PC-9 (cell line): ENCODE data around the gene IL4R. TPM values are rescaled to one million over a fixed set of nuclear protein-coding genes. Genes with fewer than 3 reads are reported as not detected.
"Not testable (repeated sequence)": the region's sequence is repeated elsewhere in the genome, so short reads cannot be mapped to it uniquely, and the experiment has no call there.

Experiments
- BruUV-seq: library from RNA; stranded (reverse); fragments of 400-500 nt; replicated peaks from 2 replicates; lab custom pipeline; 2021; lab: Mats Ljungman, UMichigan
- CTCF ChIA-PET: fragments of 300-600 bp; sonication (Branson Sonifier 250); formaldehyde crosslinking; loops from one replicate; lab custom pipeline; 2022; ENCODE audit warnings: antibody characterized with exemption; lab: Charles Lee
- POLR2A ChIA-PET: fragments of 300-600 bp; sonication (Branson Sonifier 250); formaldehyde crosslinking; loops from one replicate; lab custom pipeline; 2022; ENCODE audit warnings: antibody characterized with exemption; ENCODE audit not compliant: unreplicated experiment; lab: Charles Lee
- DNase-seq, 2 experiments: peaks; one replicate each; pipeline versions ENCODE4 v3.0.0 to v3.0.0-alpha.2; 2015 to 2022; ENCODE audit warnings: mixed read lengths in 1 of 2
- H2AFZ ChIP-seq: fragments of 200-600 bp; sonication (generic); 2 replicates; pipeline ENCODE4 v1.8.1; 2017; ENCODE audit warnings: antibody characterized with exemption
- H3F3A ChIP-seq: fragments of 200-600 bp; sonication (generic); 2 replicates; pipeline ENCODE4 v1.8.1; 2017; ENCODE audit warnings: antibody characterized with exemption, mild to moderate bottlenecking, low read depth; ENCODE audit not compliant: insufficient read depth
- H3K27ac ChIP-seq: fragments of 200-600 bp; sonication (generic); 2 replicates; pipeline ENCODE4 v1.6.1; 2016; ENCODE audit warnings: mixed run types
- H3K27me3 ChIP-seq: fragments of 200-600 bp; sonication (generic); 2 replicates; pipeline ENCODE4 v1.6.1; 2016; ENCODE audit warnings: low read depth, mixed run types; ENCODE audit not compliant: insufficient read depth
- H3K36me3 ChIP-seq: fragments of 200-600 bp; sonication (generic); 2 replicates; pipeline ENCODE4 v1.6.1; 2016; ENCODE audit warnings: low read depth, mixed run types
- H3K4me1 ChIP-seq: fragments of 200-600 bp; sonication (generic); replicated peaks from 2 replicates; pipeline ENCODE4 v1.6.1; 2016; ENCODE audit warnings: mixed run types; ENCODE audit not compliant: insufficient read depth
- H3K4me2 ChIP-seq: fragments of 200-600 bp; sonication (generic); 2 replicates; pipeline ENCODE4 v1.6.1; 2017; ENCODE audit warnings: mixed run types
- H3K4me3 ChIP-seq: fragments of 200-600 bp; sonication (generic); 2 replicates; pipeline ENCODE4 v1.6.1; 2016; ENCODE audit warnings: mixed run types
- H3K79me2 ChIP-seq: fragments of 200-600 bp; sonication (generic); 2 replicates; pipeline ENCODE4 v1.6.1; 2017; ENCODE audit warnings: low read depth, mixed run types
- H3K9me2 ChIP-seq: fragments of 200-600 bp; sonication (generic); 2 replicates; pipeline ENCODE4 v1.8.1; 2017; ENCODE audit warnings: mild to moderate bottlenecking; ENCODE audit not compliant: insufficient read depth
- H3K9me3 ChIP-seq: fragments of 200-600 bp; sonication (generic); 2 replicates; pipeline ENCODE4 v1.8.1; 2016; ENCODE audit warnings: low read depth; ENCODE audit not compliant: insufficient read depth
- H4K20me1 ChIP-seq: fragments of 200-600 bp; sonication (generic); 2 replicates; pipeline ENCODE4 v1.8.1; 2017; ENCODE audit not compliant: insufficient read depth
- EZH2 ChIP-seq: fragments of 200-600 bp; sonication (generic); IDR thresholded peaks from 2 replicates; pipeline ENCODE4 v1.8.0; 2017; ENCODE audit warnings: antibody characterized with exemption, low read depth
- intact Hi-C: fragments of 100-400 bp; cut with micrococcal nuclease; formaldehyde crosslinking; loops from one replicate; pipeline ENCODE4 v1.10.0; 2022; ENCODE audit not compliant: unreplicated experiment
- total RNA-seq: library from RNA; stranded (reverse); gene quantifications from 2 replicates; pipeline ENCODE4 v1.2.3, GENCODE V29; 2021
- TF ChIP-seq, protein P1 (sequence below): fragments of 200-600 bp; sonication (generic); conservative IDR thresholded peaks from 2 replicates; pipeline ENCODE4 v1.6.1; 2017; ENCODE audit warnings: mixed run types, antibody characterized with exemption, mild to moderate bottlenecking, moderate library complexity

IL4R gene
- total RNA-seq, 1 experiment from 2014 or later: 76.5 TPM

DNA sequence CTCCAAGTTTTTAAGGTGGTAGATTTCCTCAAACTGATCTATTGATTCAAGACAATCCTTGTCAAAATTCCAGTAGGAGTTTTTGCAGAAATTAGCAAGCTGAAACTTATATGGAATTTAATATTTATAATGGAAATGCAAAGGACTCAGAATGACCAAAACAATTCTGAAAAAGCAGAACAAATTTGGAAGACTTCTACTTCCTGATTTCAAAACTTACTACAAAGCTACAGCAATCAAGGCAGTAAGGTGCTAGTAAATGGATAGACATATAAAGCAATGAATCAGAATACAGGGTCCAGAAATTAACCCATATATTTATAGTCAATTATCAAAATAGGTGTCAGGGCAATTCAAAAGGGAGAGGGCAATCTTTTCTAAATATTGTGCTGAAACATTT lies 76.4 kb downstream of the IL4R start:
- ChIA-PET CTCF (no interaction called here), POLR2A (no interaction called here)
- Histone ChIP-seq H3K9me2 (no peaks in the 10 kb centered on the region), H3F3A (no peaks in the 10 kb centered on the region), H2AFZ (no peak overlapping the region), H3K36me3 (no peaks in the 10 kb centered on the region), H3K4me3 (no peak overlapping the region), H3K27me3 (peaks cover 72% of the 10 kb centered on the region), H3K9me3 (no peaks in the 10 kb centered on the region; the same call in 1 of the 2 replicates), H3K79me2 (no peaks in the 10 kb centered on the region), H4K20me1 (no peaks in the 10 kb centered on the region), H3K4me1 (no peaks in the 10 kb centered on the region), H3K4me2 (no peak overlapping the region), H3K27ac (no peak overlapping the region)
- TF ChIP-seq EZH2: no peak
- TF ChIP-seq, protein P1, sequence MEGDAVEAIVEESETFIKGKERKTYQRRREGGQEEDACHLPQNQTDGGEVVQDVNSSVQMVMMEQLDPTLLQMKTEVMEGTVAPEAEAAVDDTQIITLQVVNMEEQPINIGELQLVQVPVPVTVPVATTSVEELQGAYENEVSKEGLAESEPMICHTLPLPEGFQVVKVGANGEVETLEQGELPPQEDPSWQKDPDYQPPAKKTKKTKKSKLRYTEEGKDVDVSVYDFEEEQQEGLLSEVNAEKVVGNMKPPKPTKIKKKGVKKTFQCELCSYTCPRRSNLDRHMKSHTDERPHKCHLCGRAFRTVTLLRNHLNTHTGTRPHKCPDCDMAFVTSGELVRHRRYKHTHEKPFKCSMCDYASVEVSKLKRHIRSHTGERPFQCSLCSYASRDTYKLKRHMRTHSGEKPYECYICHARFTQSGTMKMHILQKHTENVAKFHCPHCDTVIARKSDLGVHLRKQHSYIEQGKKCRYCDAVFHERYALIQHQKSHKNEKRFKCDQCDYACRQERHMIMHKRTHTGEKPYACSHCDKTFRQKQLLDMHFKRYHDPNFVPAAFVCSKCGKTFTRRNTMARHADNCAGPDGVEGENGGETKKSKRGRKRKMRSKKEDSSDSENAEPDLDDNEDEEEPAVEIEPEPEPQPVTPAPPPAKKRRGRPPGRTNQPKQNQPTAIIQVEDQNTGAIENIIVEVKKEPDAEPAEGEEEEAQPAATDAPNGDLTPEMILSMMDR: no peak
- intact Hi-C loops: no loop called here
- BruUV-seq: no TSS peak
- DNase-seq: no peak

DNA sequence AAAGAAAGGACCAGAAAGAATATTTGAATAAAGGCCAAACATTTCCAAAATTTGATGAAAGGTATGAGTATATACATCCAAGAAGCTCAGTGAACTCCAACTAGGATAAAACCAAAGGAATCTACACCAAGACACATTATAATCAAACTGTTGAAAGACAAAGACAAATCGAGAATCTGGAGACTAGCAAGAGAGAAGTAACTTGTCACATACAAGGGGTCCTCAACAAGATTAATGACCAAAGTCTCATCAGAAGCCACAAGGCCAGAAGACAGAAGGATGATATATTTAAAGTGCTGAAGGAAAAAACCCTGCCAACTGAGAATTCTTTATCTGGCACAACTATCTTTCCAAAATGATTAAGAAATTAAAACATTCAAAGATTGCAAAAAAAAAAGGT lies 78.9 kb downstream of the IL4R start:
- no TSS peak for BruUV-seq
- no peaks in the 10 kb centered on the region for H3K4me1 ChIP-seq
- intact Hi-C loops: no loop called here
- H3K4me2 ChIP-seq: no peak overlapping the region
- no peak overlapping the region for H3K27ac ChIP-seq
- no peaks in the 10 kb centered on the region for H3F3A ChIP-seq
- no peaks in the 10 kb centered on the region for H3K9me2 ChIP-seq
- no peaks in the 10 kb centered on the region for H3K79me2 ChIP-seq
- TF ChIP-seq, protein P1: no peak
- TF ChIP-seq EZH2: no peak
- no peaks in the 10 kb centered on the region for H3K36me3 ChIP-seq
- POLR2A ChIA-PET: no interaction called here
- DNase-seq: no peak
- H3K27me3 ChIP-seq: peaks cover 56% of the 10 kb centered on the region
- no peak overlapping the region for H2AFZ ChIP-seq
- no peak overlapping the region for H3K4me3 ChIP-seq
- no peaks in the 10 kb centered on the region for H4K20me1 ChIP-seq
- H3K9me3 ChIP-seq: no peaks in the 10 kb centered on the region; the same call in 1 of the 2 replicates
- CTCF ChIA-PET: no interaction called here

DNA sequence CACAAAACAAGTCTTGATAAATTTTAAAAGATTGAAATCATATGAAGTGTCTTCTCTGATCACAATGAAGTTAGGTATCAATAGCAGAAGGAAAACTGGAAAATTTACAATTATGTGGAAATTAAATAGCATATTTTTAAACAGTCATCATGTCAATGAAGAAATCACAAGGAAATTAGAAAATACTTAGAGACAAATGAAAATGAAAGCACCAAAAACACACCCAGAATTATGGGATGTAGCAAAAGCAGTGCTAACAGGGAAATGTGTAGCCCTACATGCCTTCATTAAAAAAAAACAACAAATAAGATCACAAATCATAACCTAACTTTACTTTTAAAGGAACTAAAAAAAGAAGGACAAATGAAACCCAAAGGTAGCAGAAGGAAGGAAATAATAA lies 80.7 kb downstream of the IL4R start:
- no peaks in the 10 kb centered on the region for H3K4me1 ChIP-seq
- intact Hi-C loops: no loop called here
- POLR2A ChIA-PET: no interaction called here
- H3K9me2 ChIP-seq: no peaks in the 10 kb centered on the region
- no peaks in the 10 kb centered on the region; the same call in 1 of the 2 replicates for H3K9me3 ChIP-seq
- no peak overlapping the region for H3K27ac ChIP-seq
- CTCF ChIA-PET: no interaction called here
- H2AFZ ChIP-seq: no peak overlapping the region
- no peak for TF ChIP-seq EZH2
- TF ChIP-seq, protein P1: no peak
- no peaks in the 10 kb centered on the region for H3K79me2 ChIP-seq
- BruUV-seq: no TSS peak
- H3K4me3 ChIP-seq: no peak overlapping the region
- no peaks in the 10 kb centered on the region for H4K20me1 ChIP-seq
- H3F3A ChIP-seq: no peaks in the 10 kb centered on the region
- no peaks in the 10 kb centered on the region for H3K36me3 ChIP-seq
- H3K27me3 ChIP-seq: peaks cover 39% of the 10 kb centered on the region
- no peak for DNase-seq
- H3K4me2 ChIP-seq: no peak overlapping the region

GRCh38 chr16:27398341-27398893 lies 84.6 kb downstream of the IL4R start:
- H3K27ac ChIP-seq, intact Hi-C loops, H3K9me3 ChIP-seq, H3K4me2 ChIP-seq, H2AFZ ChIP-seq, H4K20me1 ChIP-seq, BruUV-seq, H3F3A ChIP-seq, H3K4me3 ChIP-seq, H3K4me1 ChIP-seq, H3K36me3 ChIP-seq, H3K79me2 ChIP-seq, H3K9me2 ChIP-seq, CTCF ChIA-PET, DNase-seq, POLR2A ChIA-PET: not testable (repeated sequence)
- H3K27me3 ChIP-seq: peaks cover 59% of the 10 kb centered on the region
